Fibroblast of skin of right biceps (primary cell): Measurements from ENCODE around the gene CYB5R2.
"Not testable (repeated sequence)": the region's sequence is repeated elsewhere in the genome, so short reads cannot be mapped to it uniquely, and the experiment has no call there.

Experiments
- DNase-seq: peaks from one replicate; pipeline ENCODE4 v3.0.0-alpha.2; 2013

Gene CYB5R2

DNA sequence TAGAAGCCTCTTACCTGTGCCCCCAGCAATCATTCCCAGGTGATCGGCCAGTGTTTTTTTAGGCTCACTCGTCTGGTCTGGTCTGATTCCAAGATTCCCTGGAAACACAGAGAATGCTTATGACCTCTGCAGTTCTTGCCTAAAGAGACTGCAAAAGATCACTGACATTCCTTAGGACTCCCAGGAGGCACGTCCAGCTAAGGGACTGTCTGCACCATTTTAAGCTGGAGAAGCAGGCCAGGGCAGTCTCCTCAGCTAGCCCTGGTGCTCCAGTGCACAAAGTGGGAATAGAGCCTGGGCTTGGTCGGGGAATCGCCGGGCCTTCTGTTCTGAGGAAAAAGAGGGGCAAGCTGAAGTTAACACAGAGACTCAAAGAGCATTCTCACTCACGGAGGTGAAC lies 4.8 kb downstream of the CYB5R2 start:
- no peak for DNase-seq

DNA sequence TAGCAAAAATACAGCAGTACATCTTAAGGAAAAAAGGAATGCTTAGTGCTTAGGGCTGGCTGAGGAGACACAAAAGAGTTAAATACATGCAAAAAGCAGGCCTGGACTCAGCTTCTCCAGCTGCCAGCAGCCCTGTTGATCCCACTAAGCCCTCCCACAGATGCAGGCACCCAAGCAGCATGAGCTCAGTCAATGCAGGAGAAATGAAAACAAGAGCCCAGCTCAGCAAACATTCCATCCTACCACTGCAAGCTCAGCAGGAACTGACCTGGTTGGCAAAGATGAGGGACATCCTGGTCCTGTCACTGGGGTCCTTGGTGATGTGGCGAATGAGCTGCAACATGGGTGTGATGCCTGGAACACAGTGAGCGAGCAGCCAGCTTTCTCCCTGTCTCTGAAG lies 5.8 kb downstream of the CYB5R2 start:
- no peak for DNase-seq

DNA sequence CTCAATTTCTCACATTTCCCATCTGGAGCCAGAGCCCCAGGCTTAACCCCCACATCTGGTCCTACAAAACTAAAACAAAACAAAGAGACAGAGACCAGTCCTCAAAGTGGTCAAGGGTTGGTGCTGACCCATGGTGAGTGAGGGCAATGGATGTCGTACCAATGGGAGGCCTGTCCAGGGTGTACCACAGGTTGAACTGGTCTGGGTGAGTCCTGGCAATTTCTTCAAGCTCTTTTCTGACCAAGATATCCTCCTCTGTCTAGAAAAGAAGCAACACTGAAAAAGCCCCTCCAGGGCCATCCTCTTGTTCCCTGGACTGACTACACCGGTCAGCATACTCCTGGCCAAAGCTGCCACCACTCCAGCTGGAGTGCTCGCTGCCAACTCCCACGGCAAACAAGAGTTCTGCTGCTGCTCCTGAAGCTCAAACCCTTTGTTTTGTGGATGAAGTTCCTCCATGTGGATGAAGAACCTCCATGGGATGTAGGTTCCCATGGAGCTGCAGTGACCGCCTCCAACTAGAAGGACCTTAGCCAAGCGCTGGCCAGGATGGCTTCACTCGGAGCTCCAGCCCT lies 6.9 kb downstream of the CYB5R2 start:
- DNase-seq, result no peak

DNA sequence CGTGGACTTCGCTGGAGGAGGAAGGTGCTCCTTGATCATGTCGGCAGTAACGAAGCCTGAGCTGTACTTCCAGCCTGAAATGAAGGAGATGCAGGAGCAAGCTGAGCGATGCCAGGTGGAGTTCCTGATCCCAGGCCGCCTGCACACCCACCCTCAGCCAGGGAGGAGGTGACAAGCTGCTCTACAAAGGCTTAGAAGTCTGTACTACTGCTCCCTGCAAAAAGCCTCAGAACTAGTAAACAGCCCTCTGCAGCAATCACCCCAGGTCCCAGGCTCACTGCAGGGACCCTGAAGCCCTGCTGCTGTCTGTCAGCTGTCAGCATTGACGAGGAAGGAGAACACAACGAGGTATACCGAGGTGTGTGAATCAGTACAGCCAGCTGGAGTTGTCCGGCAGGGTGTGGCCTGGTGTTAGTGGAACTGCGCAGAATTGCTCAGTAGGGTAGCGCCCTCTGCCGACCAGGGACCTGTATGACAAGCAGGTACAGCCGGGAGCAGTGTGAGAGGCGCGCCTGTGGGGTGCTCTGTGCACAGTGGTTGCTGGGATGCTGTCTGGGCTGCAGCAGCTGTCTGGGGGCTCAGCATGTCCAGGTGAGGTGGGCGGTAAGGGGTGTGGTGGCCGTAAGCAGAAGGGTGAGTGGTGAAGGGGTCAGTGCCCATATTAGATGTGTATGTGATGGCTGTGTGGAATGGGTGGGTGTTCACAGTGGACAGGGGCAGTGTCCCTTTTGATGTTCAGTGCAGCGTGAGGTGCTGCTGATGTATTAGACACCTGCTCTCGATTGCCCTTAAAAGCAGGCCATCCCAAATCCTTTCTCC lies 7.6 kb downstream of the CYB5R2 start:
- DNase-seq, result peak; percentile 61

DNA sequence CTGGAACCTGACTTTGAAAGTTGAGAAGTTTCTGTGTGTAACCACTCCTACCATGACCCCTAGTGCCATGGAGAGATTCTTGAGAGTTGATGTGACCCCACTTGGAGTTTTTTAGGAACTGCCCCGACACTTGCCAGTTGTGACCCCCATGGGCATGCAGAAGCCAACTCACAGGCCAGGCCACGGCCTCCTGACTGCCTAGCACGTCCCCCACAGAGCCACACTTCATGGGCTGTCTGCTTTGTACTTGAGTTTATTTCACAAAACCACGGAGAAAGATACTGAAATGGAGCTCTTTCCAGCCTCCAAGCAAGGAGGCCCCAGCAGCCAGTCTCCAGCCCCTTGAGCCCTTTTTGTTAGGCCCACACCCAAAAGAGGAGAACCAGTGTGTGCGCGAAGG lies 8.4 kb downstream of the CYB5R2 start:
- no peak for DNase-seq

DNA sequence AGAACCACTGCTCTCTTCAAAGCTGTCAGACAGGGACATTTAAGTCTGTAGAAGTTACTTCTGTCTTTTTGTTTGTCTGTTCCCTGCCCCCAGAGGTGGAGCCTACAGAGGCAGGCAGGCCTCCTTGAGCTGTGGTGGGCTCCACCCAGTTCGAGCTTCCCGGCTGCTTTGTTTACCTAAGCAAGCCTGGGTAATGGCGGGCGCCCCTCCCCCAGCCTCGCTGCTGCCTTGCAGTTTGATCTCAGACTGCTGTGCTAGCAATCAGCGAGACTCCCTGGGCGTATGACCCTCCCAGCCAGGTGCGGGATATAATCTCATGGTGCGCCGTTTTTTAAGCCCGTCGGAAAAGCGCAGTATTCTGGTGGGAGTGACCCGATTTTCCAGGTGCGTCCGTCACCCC lies 9.8 kb downstream of the CYB5R2 start:
- DNase-seq, result not testable (repeated sequence)

DNA sequence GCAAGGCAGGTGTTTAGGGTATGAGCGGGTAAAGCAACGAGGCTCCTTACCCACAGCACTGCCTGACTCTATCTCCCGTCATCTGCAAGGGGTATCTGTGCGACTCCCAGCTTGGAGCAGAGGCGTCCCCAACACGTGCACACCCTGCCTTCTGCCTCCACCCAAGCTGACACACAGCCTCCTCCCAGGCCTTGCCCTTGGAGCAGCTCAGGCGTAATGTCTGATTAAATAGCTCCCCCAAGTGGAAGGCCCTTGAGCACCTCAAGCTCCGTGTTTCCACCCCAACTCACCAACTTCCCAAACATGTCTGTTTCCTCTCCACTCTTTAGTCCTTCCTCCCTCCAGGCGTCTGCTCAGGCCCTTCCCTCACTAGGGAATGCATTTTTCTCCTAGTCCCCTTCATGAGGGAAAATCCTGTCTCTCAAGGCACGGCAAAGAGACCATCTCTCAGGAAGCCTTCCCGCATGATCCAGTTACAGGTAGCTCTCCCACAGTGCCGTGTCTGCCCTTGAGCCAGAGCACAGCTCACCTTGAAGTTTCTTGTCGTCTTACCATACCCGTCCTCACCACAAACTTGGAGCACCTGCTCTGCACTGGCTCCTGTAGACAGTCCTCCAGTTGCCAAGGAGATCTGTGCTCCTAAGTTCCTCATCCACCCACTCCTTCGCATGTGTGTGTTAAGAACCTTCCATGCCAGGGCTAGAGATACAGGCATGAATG lies 15.8 kb downstream of the CYB5R2 start:
- DNase-seq, result peak; percentile 72

DNA sequence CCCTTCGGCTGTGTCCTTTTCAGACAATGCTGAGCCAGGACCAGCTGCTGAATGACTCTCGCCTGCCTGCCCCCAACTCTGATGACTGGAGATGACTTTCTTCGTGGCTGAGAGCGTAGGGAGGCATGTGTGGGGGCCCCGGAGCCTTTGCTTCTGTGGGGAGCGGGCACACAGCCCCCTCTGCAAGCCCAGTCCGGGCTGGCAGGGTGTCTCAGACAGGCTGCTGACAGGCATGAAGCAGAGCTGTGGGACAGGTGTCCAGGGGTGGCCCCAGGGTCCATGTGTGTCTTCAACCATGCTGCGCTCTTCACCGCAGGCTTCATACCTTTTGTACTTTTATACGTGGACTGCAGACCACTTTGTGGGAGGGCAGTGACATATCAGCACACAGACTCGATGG lies 16.6 kb downstream of the CYB5R2 start:
- DNase-seq, result no peak

DNA sequence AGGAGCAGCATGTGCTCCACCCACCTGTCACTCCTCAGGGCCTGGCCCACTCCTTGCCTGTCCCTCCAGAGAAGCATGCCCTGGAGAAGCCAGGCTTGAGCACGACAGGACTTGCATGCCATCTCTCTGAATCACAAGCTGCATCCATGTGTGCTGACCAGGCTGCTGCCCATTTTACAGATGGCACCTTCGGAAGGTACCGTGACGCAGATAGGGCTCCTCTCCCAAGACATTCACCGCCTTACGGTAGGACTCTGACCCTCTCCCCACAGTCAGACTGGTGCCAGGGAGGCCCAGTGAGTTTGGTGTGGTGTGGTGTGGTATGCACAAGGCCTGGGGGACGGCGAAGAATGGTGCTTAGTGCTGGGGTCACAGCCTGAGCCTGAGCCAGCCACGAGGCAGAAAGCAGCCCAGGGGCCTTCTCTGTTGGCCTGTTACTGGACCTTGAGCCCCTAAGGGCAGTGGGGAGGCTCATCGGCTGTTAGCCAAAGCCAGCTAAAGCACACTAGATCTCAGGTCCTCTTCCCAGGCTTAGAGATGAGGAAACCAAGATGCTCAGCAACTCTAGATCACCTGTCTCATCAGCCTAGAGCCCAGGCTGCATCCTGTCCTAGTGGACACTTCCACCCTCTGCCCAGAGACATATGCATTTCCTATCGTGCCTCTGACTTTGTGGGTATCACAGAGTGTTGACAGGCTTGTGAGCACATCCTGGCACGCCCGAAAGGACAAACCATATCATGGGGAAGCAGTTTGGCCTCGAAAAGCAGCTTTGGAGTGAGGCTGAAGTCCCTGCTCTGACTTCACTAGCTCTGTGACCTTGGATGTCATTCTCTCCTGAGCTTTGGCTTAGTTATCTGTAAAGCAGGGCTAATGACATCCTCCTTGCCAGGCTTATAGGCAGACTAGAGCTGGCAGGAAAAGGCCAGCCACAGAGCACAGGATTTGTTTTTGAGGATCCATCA lies 17.8 kb downstream of the CYB5R2 start:
- DNase-seq, result no peak

DNA sequence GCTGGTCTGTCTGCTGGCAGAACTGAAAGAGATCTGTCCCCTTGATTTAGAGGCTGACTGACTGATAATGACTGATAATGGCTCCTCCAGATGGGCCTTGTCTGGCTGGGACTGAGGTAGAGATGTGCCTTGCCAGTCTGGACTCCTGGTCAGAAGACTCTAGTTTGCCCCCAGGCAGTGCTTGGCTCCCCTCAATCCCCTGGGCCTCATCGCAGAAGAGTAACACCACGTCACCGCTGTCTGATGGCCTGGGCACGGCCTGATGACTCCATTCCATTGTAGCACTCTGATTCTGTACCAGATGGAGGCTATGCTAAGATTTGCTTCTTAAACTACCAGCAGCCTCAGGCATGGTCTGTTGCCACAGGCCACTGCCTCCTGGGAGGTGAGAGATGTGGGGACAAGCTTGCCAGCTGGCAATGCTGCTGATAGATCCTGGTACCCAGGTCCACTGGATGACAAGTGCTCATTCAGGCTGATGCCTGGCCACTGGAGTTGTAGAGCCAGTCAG lies 19.1 kb downstream of the CYB5R2 start:
- no peak for DNase-seq

DNA sequence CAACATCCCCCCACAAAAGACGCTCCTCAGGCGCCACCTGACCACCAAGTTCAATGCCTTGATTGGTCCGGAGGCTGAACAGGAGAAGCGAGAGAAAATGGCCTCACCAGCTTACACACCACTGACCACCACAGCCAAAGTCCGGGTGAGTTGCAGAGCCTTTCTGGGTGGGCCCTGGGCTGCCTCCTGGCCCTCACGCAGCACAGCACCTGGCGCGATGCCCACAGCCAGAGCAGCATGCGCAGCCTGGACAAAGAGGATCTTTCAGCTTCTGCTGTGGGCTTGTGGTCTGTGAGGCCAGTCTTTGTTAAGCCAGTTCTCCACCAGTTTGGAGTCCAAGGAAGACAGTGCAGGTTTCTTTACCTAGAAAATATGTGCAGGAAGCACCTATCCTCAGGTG lies 21.6 kb downstream of the CYB5R2 start:
- DNase-seq, result no peak

DNA sequence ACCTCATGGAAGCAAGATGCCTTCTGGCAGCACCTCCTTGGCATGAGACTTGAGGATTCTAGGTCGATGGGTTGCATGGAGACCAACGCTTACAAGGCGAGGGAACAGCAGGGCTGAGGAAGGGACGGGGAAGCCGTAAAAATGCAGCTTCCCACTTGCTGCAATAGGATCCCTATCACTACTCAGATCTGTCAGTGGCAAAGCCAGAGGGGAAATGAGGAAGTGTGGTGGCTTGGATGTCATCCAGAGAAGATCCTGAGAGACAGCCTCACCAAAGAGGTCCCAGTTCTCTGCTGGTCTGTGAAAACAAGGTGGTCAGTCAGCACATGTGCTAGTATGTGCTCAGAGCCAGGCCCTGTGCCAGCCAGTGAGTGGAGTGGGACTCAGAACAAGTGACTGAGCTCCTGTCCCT lies 22.2 kb downstream of the CYB5R2 start:
- peak; percentile 58 for DNase-seq

DNA sequence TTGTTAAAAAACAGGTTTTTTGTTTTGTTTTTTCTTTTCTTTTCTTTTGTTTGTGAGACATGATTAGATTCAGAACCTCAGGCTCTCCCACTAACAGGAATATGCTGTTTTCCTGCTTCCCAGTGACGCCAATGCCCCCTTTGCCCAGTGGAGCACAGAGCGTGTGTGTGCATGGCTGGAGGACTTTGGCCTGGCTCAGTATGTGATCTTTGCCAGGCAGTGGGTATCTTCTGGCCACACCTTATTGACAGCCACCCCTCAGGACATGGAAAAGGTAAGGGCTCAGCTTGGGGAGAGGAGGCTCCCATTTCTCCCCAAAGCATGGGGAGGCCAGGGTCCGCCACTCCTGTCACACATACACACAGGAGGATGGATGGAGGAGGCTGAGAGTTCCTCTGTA lies 25.0 kb downstream of the CYB5R2 start:
- DNase-seq, result no peak

DNA sequence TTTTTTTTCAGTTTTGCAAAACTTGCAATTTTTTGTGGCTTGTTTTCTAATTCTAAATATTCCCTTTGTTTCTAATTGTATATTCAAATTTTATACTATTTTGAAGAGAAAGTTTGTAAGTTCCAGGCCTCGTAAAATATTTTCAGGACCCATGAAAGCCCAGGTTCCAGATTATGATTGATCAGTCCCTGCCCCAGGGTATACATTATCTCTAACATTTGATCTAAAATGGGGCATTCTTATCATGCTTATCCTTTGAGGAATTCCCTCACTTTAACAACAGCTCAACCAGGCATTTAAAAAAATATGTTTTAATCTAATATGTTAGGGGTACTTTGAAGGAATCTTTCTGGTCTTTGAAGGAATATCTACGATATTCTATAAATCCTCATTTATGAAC lies 26.4 kb downstream of the CYB5R2 start:
- no peak for DNase-seq

DNA sequence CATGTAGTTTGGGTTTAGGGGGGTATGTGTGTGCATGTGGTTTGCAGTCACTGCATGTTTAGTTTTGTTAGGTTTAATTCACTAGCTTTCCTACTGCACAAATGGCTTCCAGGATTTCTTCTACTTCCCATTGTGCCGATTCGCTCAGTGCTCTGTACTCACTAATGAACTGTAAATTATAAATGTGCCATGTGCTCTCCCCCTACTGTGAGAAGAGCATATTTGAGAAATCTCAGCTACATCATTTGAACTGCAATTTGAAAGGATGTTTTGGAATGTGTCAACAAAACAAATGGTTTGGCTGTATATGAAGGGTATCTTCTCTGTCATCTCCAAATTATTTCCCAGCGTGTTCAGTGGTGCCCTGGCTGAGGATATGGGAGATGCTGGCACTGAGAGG lies 28.1 kb downstream of the CYB5R2 start:
- no peak for DNase-seq

DNA sequence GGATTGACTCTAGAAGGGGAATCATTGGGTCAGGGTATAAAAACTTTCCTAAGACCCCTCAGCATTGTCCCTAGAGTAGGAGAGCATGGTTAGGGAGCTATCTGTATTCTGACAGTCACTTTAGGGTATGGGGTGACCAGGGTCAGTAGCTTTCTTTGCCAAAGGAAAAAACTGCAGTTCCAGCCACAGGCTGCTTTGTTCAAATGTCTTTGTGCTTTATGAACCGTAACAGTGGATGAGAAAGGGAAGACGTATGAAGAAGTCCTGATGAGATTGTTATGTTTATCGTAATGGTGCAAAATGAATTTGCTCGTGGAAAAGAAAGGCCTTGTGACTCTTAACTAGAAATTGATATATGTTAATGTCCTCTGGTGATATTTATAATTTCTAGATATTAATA lies 30.0 kb downstream of the CYB5R2 start:
- DNase-seq, result no peak

DNA sequence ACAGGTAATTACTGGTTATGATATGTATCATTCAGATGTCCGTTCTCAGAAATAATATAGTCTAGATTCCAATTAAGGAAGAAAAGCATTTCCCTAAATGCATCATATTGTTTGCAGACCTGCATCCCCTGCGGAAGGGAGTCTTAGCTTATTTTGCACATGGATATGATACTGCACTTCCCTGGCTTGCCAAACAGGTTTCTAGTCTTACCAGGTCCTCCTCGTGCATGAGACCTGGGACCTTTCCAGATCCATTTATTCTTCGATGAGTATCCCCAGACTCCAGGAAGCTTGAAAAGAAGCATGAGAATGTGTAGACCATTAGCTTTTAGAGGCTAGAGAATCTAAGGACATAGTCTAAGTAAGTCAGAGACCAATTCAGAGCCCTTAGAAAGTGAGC lies 30.6 kb downstream of the CYB5R2 start:
- no peak for DNase-seq

DNA sequence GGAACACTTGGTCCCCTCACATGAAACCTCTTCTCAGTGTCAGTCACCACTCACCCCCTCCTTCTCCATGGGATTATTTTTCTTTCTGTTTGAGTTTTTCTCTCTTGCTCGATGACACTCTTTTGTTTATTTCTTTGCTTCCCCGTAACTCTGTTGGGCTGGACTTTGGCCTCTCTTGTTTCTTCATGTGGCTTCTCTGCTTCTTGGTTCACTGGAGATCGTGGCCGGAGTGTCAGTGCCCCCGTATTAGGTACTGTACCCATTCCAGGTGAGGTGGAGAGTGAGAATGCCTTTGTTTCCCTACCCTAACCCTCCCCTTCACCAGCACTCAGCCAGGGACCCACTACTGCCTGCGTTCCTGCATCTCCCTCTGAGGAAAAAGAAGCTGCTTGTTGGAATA lies 32.5 kb downstream of the CYB5R2 start:
- no peak for DNase-seq

DNA sequence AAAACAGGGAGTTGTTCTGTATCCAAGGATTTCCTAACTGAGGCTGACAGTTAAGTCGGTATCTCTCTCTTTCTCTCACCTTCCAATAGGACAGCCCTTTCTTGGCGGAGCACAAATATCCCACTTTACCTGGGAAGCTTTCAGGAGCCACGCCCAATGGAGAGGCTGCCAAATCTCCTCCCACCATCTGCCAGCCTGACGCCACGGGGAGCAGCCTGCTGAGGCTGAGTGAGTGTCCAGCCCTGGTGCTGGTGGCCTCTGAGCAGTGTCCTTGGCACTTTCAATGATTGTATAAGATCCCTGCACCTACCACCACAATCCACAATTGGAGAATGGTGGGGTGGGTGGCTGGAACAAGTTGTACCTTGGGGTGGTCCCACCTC lies 33.7 kb downstream of the CYB5R2 start:
- no peak for DNase-seq

DNA sequence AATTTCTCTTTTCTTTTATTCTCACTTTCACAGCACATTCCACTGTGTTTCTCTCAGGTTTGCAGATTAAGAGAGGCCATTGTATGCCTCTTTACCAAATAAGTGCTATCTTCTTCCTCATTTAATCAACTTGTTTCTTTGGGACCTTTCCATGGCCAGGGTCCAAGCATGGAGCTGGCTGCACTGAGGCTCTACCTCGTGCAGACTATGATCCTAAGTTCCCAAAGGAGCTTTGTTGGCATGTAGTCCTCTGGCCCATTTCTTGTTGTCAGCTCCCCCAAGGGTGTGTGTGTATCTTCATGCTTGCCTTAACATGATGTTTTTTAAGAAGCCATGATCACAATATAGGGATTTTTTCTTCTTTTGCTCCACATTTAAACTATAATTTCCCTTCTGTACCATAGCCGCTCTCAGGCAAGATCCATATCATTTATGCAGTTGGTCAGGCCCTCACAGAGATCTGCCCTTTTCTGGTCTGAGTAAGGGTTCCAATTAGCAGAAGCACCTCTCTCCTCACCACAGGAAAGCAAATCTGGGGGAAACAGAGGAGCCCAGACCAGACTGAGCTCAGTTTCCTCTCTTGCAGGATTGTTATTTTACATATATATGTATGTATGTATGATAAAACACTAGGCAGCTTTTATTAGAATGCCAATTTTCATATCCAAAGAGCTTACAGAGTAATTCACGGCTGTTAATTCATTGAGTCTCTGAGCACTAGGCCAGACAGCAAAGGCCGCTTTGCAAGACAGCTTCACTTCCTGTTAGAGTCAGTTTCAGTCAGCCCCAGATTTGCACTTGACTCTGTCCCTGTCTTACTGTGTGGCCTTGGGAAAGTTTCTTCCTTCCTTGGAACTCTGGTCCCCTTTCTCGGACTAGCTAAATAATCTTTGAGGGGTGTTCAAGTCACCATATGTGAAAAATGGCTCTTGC lies 34.3 kb downstream of the CYB5R2 start:
- DNase-seq, result no peak

DNA sequence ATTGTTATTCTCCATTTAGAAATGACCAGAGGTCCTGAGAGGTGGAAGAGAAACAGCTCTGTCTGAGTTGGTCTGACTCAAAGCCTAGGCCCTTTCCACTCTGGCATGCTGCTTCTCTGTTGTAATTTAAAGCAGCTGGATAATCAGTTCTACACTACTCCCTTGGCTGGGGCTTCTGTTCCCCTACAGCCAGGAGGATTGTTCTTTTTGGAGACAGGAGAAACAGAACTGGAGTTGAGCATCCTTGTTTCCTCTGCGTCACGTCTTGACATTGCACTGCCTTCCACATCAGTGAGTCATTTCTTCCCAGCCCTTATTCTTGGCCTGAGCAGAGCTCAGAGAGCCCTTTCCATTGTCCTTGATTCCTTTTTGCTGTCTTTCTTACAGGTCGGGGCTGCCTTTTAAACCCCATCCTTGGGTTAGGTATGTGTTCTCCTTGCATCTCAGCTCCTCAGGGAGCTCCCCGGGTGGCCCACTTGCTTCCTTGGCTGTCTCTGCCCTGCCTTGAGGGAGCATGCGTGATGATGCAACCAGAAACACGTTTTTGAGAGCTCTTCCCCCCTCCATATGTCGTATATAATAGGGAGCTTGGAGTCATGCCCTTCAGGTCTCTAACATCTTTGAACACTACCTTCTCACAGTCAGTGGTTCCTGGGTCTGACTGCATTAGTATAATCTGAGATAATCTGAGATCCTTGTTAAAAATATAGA lies 35.7 kb downstream of the CYB5R2 start:
- peak; percentile 79 for DNase-seq
